8988T (cell line): ENCODE results near the gene PRPH.
A peak's percentile ranks its signal among the peaks of the same experiment; 100 is the strongest.
"Not testable (repeated sequence)": the region's sequence is repeated elsewhere in the genome, so short reads cannot be mapped to it uniquely, and the experiment has no call there.

ENCODE experiments used
- DNase-seq: peaks from one replicate; pipeline ENCODE4 v3.0.0; 2011

PRPH gene

GRCh38 chr12:49301760-49302159 is 6.8 kb downstream of the PRPH start:
- DNase-seq, result no peak

DNA sequence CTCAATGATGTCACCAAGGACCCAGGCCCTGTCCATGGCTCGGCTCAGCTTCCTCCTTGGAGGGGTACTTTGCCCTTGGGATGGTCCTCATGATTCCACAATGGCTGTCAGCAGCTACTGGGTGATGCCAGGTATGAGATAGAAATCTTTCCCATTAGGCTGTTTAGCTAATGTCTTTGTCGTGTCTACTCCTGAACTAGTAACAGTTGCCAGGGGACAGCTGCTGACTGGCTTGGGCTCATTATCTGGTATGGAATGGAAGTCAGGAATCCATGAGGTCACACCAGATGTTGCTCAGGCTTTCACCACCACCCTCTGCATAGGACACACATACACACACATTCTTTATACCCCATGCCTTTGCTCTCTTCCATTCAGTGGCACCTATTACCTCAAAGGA is 9.2 kb downstream of the PRPH start:
- DNase-seq, result no peak

DNA sequence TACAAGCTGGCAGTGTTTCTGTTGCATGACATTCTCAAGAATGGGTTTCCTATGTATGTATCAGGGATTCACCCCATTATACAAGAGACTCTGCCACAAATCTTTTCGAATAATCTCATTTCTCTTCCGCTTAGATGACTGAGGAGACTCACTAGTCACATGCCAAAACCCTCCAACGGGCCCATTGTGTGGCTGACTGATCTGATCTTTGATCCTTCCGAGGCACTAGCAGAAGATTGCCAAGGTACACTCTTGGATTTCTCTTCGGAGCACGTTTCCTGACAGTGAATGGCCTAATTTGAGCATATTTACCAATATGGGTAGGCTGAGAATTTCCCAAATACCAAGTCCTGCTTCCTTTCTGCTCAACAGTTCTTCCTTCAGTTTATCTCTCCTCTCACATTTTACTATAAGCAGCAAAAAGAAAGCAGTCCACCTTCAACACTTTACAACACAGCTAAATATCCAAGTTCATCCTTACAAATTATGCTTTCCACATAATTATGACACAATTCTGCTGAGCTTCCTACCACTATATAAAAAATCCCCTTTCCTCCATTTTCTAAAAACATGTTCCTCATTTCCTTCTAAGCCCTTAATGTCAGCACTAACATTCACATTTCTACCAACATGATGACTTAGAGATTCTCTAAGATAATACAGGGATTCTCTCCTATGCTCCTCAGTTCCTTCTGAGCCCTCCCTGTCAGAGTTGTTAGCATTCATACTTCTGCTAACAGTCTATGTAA is 11.0 kb downstream of the PRPH start:
- no peak for DNase-seq

DNA sequence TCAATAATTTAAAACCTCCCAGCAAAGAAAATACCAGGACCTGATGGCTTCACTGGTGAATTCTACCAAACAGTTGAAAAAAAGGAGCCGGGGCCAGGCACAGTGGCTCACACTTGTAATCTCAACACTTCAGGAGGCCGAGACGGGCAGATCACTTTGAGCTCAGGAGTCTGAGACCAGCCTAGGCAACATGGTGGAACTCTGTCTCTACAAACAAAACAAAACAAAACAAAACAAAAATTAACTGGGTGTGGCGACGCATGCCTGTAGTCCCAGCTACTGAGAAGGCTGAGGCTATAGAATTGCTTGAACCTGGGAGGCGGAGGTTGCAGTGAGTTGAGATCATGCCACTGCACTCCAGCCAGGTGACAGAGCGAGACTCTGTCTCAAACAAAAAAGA is 14.4 kb downstream of the PRPH start:
- DNase-seq, result no peak

DNA sequence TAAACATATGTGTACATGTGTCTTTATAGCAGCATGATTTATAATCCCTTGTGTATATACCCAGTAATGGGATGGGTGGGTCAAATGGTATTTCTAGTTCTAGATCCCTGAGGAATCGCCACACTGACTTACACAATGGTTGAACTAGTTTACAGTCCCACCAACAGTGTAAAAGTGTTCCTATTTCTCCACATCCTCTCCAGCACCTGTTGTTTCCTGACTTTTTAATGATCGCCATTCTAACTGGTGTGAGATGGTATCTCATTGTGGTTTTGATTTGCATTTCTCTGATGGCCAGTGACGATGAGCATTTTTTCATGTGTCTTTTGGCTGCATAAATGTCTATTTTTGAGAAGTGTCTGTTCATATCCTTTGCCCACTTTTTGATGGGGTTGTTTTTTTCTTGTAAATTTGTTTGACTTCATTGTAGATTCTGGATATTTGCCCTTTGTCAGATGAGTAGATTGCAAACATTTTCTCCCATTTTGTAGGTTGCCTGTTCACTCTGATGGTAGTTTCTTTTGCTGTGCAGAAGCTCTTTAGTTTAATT is 15.6 kb downstream of the PRPH start:
- not testable (repeated sequence) for DNase-seq

- DNase-seq, result no peak
Observed at GRCh38 chr12:49314811-49315210, 19.9 kb downstream of the PRPH start.

- not testable (repeated sequence) for DNase-seq
Observed at GRCh38 chr12:49317118-49317517, 22.2 kb downstream of the PRPH start.

- DNase-seq, result not testable (repeated sequence)
Observed at GRCh38 chr12:49320411-49321103, 25.6 kb downstream of the PRPH start.

GRCh38 chr12:49322367-49322707 is 27.4 kb downstream of the PRPH start:
- DNase-seq, result no peak

- DNase-seq, result peak; percentile 97
Observed at GRCh38 chr12:49322708-49323523, 28.0 kb downstream of the PRPH start, which contains the start of gene TROAP. TROAP (plus strand) TSS chr12:49323255; CDS start chr12:49323609, 354 bp downstream.

- no peak for DNase-seq
Observed at GRCh38 chr12:49323524-49324097, 28.7 kb downstream of the PRPH start.

- no peak for DNase-seq
Observed at GRCh38 chr12:49325606-49326005, 30.7 kb downstream of the PRPH start.

GRCh38 chr12:49327368-49327767 is 32.4 kb downstream of the PRPH start:
- no peak for DNase-seq

DNA sequence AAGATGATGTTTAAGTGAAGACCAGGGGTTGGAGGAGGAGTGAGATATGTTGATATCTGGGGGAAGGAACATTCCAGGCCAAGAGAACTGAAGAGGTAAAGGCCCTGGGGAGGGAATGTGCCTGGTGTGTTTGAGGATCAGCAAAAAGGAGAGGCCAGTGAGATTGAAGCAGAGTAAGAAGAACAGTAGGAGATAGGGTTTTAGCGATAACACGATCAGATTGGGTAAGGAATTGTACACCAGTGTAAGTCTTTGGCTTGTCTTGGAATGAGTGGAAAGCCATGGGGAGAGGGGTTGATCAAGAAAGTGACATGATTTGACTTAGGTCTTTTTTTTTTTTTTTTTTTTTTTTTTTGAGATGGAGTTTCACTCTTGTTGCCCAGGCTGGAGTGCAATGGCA is 32.9 kb downstream of the PRPH start:
- DNase-seq, result no peak

- DNase-seq, result no peak
Observed at GRCh38 chr12:49328816-49329215, 33.9 kb downstream of the PRPH start.

- no peak for DNase-seq
Observed at GRCh38 chr12:49330032-49330619, 35.2 kb downstream of the PRPH start.

DNA sequence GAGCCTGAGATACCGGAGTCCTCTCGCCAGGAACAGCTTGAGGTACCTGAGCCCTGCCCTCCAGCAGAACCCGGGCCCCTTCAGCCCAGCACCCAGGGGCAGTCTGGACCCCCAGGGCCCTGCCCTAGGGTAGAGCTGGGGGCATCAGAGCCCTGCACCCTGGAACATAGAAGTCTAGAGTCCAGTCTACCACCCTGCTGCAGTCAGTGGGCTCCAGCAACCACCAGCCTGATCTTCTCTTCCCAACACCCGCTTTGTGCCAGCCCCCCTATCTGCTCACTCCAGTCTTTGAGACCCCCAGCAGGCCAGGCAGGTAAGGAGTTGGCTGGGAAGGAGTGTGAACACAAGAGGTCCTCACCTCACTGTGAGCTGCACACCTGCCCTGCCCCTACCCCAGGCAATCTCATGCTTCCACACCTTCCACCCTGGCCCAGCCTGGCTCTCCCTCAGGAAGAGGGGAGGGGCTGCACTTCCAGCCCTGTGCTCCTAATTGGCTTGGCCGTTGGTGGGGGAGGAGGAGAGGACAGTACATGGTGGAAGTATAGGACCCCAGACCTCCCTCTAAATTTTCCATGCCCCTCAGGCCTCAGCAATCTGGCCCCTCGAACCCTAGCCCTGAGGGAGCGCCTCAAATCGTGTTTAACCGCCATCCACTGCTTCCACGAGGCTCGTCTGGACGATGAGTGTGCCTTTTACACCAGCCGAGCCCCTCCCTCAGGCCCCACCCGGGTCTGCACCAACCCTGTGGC is 35.9 kb downstream of the PRPH start:
- DNase-seq, result no peak

DNA sequence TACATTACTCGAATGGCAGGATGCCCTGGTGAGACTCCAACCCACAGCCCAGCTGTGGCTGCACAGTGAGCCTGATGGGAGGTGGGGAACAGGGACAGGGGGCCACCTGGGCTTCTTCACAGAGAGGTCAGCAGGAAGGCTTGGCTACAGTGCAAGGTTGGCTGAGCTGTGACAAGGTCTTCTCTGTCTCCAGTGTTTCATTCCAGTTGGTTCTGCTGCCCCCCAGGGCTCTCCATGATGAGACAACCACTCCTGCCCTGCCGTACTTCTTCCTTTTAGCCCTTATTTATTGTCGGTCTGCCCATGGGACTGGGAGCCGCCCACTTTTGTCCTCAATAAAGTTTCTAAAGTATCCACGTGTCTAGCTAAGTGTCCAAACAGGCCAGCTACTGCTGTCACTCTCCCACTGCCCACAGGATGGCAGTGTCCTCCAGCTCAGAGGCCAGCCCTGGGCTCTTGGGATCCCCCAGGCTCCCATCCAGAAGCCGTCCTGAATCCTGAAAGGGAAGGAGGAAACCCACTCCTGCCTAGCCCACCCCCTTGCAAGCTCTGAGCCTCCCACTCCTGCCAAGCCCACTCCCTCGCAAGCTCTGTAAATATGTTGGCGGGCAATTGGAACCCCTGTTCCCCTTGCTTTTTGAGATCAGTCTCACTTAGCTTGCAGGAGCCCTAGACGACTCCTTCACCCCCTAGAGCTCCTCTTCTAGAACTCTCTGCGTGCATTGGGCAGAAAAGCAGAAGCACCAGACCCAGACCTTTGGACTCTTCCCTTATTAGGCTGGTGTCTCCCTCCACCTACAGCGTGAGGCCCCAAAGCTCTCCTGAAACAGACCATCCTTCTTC is 36.7 kb downstream of the PRPH start:
- DNase-seq, result peak; percentile 97

GRCh38 chr12:49332441-49332861 is 37.5 kb downstream of the PRPH start:
- no peak for DNase-seq

- DNase-seq, result no peak
Observed at GRCh38 chr12:49332891-49333371, 38.0 kb downstream of the PRPH start.

DNA sequence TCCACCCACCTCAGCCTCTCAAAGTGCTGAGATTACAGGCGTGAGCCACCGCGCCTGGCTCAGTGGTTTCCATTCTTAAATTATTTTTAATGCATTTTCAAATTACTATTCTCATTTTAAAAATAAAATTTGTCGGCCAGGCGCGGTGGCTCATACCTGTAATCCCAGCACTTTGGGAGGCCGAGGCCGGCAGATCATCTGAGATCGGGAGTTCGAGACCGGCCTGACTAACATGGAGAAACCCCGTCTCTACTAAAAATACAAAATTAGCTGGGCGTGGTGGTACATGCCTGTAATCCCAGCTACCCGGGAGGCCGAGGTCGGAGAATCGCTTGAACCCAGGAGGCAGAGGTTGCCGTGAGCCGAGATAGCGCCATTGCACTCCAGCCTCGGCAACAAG is 38.8 kb downstream of the PRPH start:
- not testable (repeated sequence) for DNase-seq
